Fibroblast of skin of left biceps (primary cell): Measurements from ENCODE around the gene GPR65.
"Not testable (repeated sequence)": the region's sequence is repeated elsewhere in the genome, so short reads cannot be mapped to it uniquely, and the experiment has no call there.

Source experiments
- DNase-seq, 2 experiments: peaks; one replicate each; pipeline ENCODE4 v3.0.0-alpha.2; 2013; ENCODE audit warnings: low read depth in 2 of 2

The GPR65 gene

GRCh38 chr14:88004506-88005036, 364 bp upstream of the GPR65 start:
- DNase-seq = no peak

GRCh38 chr14:88005978-88006851, 1.3 kb downstream of the GPR65 start:
- DNase-seq = no peak

GRCh38 chr14:88007608-88008007, 2.7 kb downstream of the GPR65 start:
- DNase-seq = no peak

GRCh38 chr14:88008039-88008742, 3.3 kb downstream of the GPR65 start:
- no peak for DNase-seq

GRCh38 chr14:88009486-88009885, 4.6 kb downstream of the GPR65 start:
- no peak for DNase-seq

GRCh38 chr14:88010331-88010730, 5.4 kb downstream of the GPR65 start:
- no peak for DNase-seq

GRCh38 chr14:88012495-88012894, 7.6 kb downstream of the GPR65 start:
- no peak for DNase-seq

GRCh38 chr14:88013750-88014349, 8.9 kb downstream of the GPR65 start:
- DNase-seq = peak; percentile 24 to 25

GRCh38 chr14:88016768-88017167, 11.8 kb downstream of the GPR65 start:
- DNase-seq = no peak

- no peak for DNase-seq
These were observed 12.6 kb downstream of the GPR65 start for GRCh38 chr14:88017535-88017934.

- no peak for DNase-seq
These were observed 18.8 kb downstream of the GPR65 start for GRCh38 chr14:88023658-88024187.

- DNase-seq = not testable (repeated sequence)
These were observed 19.5 kb downstream of the GPR65 start for GRCh38 chr14:88024252-88025086.

GRCh38 chr14:88025313-88025712, 20.4 kb downstream of the GPR65 start:
- DNase-seq = no peak

GRCh38 chr14:88026890-88027289, 22.0 kb downstream of the GPR65 start:
- DNase-seq = no peak

- no peak for DNase-seq
These were observed 24.6 kb downstream of the GPR65 start for GRCh38 chr14:88029500-88029899.

GRCh38 chr14:88030079-88030478, 25.1 kb downstream of the GPR65 start:
- no peak for DNase-seq

- DNase-seq = no peak
These were observed 26.0 kb downstream of the GPR65 start for GRCh38 chr14:88030892-88031291.

GRCh38 chr14:88032373-88032772, 27.4 kb downstream of the GPR65 start:
- no peak for DNase-seq

GRCh38 chr14:88034076-88034475, 29.1 kb downstream of the GPR65 start:
- no peak for DNase-seq

- no peak for DNase-seq
These were observed 31.5 kb downstream of the GPR65 start for GRCh38 chr14:88036422-88036821.

- DNase-seq = no peak
These were observed 32.4 kb downstream of the GPR65 start for GRCh38 chr14:88037325-88037724.
